CD4-positive, alpha-beta T cell treated with Interferon gamma for 1 hour (primary cell): Measurements from ENCODE around the gene C1orf50.
A peak's percentile ranks its signal among the peaks of the same experiment; 100 is the strongest.
"Not testable (repeated sequence)": the region's sequence is repeated elsewhere in the genome, so short reads cannot be mapped to it uniquely, and the experiment has no call there.

Experiments used
- DNase-seq: peaks from one replicate; pipeline ENCODE4 v3.0.0-alpha.2; 2020

C1orf50 gene

DNA sequence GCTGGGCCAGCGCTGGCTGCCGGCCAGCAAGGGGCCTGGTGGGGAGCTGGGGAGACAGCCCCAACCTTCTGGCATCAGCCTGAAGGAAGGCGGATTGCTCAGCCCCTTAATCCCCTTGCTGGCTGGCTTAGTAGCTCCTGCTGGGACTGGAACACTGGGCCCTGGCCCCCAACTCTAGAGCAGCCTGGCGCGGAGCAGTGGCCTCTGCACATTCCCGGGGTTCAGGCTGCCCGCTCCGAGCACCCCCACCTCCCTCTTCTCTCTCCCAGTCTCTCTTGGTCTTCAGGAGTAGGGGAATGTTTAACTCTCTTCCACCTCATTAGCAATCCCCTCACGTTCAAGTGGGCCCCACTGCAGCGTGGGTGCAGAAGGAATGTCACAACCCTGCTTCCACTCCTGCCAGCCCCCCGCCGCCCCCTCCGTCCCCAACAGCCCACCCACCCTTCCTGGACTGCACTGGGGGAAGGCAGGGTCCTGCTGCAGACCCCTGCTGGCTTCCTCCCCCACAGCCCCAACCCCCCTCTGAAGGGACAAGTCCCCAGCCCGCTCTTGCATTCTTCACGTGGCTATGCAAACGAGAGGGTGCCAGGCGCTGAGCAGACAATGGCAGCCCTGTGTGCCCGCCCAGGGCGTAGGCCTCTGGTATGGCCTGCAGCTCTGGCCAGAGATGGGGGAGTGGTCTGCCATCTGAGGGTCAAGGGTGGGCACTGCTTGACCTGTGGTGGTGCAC is 26.0 kb upstream of the C1orf50 start:
- no peak for DNase-seq

DNA sequence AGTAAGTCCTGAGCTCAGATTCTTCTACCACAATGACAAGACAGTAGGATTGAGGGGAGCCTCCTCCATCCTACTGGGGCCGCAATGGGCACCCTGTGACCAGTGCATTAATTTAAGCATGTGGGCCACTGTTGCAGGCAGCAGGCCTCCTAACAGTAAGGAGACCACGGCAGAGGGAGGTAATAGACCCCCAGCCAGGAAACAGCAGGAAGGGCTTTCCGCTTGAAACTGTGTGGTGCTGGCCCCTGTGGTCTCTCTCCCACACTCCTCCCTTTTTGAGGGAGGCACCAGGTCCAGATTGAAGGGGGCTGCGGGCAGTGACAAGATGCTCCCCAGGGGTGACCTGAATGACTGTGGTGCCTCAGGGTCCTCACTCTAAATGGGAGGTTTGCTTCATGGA is 25.3 kb upstream of the C1orf50 start:
- DNase-seq = no peak

- no peak for DNase-seq
Measured at GRCh38 chr1:42742141-42742540, 24.9 kb upstream of the C1orf50 start.

GRCh38 chr1:42742617-42743316 is 24.3 kb upstream of the C1orf50 start:
- no peak for DNase-seq

DNA sequence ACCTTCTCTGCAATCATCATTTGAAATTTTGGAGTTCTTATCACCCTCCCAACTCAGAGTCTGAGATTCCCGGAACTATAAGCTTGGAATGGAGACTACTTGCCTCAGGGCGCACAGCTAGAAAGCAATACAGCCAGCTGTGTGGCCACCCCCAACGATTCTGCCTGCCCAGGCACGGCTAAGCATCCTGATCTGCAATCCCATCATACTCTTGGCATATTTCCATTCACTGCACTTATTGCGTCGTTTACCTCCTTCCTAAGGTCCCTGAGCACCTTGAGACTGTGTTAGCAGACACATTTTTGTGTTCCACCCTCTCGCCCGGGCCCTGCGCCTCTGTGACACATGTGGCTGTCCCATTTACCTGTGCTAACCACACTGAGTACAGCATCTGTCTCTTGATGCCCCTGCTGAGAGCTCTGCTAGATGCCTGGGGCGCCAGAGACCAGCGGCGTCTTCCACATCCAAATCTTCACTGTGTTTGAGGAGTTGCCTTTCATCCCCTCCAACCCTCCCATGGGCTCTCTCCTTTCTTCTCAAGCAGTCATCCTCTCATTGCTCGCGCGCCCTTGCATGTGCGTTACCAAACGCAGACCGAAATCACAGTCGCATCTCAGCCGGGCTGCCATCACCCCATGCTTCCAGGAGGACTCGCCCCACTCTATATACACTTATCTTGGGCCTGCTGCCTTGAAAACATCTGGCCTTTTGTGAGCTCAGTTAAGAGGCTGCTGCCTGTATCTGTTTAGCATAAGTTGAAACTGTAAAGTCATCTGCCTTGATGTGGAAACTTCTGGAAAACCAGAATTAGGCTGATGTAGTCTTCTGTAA is 23.5 kb upstream of the C1orf50 start:
- no peak for DNase-seq

GRCh38 chr1:42744148-42744413 is 23.0 kb upstream of the C1orf50 start:
- no peak for DNase-seq

DNA sequence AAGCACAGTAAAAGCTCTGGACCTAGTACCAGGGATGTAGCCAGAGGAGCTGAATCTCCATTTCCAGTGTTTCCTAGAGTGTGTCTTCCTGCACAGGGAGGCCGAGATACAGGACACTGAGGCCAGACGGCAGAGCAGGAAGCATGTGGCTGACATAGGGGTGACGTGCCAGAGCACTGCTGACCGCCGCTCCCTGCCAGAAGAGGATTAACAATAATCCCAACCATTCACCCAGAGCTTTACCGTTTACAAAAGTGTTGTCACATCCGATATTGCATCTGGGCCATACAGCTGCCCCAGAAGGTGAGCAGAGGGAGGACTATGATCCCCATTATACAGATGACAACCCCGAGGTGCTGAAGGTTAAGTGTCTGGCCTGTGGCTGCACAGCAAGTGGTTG is 21.2 kb upstream of the C1orf50 start:
- no peak for DNase-seq

- DNase-seq = no peak
Measured at GRCh38 chr1:42746436-42747105, 20.5 kb upstream of the C1orf50 start.

DNA sequence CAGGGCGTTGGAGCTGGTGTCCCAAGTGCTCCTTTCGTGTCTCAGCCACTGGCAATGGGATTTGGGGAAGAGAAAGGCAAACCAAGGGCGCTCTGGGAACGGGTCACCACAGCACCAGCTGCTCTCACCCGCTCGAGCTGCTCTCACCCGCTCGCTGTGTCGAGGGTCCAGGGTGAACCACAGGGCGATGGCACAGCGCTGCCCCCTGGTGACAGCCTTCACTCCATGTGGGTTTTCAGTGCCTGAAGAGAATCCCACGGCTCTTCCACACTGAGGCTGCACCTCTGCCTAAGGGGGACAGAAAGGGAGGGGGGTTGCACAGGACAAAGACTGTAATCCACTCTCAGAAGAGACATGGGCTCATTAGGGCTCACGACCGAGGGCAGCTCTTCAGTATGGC is 19.9 kb upstream of the C1orf50 start:
- peak; percentile 27 for DNase-seq

- DNase-seq = no peak
Measured at GRCh38 chr1:42748021-42748420, 19.0 kb upstream of the C1orf50 start.

- no peak for DNase-seq
Measured at GRCh38 chr1:42748461-42749410, 18.3 kb upstream of the C1orf50 start.

DNA sequence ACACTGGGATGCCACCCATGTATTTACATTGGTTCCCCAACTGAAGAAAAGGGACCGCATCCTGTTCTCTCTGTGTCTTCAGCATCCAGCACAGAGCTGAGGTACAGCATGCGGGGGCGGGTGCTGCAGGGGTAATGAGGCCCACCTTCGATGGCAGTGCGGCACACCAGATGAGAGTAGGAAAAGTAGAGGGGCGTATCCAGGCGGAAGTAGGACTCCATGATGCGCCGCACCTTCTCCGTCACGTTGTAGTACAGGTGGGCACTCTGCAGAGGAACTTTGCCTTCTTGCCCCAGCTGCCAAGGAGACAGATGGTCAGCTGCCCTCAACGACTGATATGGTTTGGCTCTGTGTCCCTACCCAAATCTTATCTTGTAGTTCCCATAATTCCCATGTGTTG is 17.0 kb upstream of the C1orf50 start:
- no peak for DNase-seq

DNA sequence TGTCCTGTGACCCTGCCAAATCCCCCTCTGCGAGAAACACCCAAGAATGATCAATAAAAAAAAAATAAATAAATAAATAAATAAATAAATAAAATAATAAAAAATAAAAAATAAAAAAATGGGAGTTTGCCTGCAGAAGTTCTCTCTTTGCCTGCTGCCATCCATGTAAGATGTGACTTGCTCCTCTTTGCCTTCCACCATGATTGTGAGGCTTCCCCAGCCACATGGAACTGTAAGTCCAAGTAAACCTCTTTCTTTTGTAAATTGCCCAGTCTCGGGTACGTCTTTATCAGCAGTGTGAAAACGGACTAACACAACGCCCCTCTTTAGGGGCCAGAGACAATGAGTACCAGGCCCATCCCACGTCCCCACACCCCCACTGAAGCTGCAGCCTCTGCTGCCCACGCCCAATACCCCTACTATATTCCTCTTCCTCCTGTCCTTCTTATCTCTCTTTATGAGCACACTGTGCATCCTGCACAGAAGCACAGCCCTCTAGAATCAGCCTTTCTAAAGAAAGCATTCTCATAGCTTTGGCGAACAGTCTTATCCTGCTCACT is 15.5 kb upstream of the C1orf50 start:
- not testable (repeated sequence) for DNase-seq

DNA sequence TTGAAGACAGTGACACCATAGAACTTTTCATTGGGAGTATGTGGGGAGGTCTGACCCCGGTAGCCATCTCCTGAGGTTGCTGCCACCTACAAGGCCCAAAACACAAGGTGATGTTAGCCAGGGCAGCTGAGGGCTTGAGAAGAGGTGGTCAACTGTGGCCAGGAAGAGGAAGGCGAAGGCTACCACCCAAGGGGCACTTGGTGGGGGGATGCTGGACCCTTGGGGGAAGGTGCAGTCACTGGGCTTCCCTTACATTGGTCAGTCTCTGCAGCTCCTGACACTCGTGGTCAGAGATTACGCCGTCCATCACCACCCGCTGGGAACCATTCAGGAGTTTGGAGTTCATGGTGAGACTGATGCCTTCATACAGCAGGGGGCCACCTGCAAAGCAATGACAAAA is 14.8 kb upstream of the C1orf50 start:
- no peak for DNase-seq

GRCh38 chr1:42753070-42753469 is 14.0 kb upstream of the C1orf50 start:
- no peak for DNase-seq

GRCh38 chr1:42756956-42757891 is 9.8 kb upstream of the C1orf50 start:
- DNase-seq = no peak

- DNase-seq = no peak
Measured at GRCh38 chr1:42757892-42758275, 9.2 kb upstream of the C1orf50 start.

GRCh38 chr1:42758641-42759040 is 8.4 kb upstream of the C1orf50 start:
- no peak for DNase-seq

- no peak for DNase-seq
Measured at GRCh38 chr1:42759114-42759513, 7.9 kb upstream of the C1orf50 start.

DNA sequence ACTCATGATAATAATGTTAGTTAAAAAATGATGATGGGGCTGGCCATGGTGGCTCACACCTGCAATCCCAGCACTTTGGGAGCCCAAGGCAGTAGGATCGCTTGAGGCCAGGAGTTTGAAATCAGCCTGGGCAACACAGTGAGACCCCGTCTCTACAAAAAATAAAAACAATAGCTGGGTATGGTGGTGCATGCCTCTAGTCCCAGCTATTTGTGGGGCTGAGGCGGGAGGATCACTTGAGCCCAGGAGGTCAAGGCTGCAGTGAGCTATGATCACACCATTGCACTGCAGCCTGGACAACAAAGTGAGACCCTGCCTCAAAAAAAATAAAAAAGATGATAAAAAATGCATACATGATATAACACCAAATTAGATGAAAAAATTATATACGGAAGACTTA is 5.5 kb upstream of the C1orf50 start:
- no peak for DNase-seq

DNA sequence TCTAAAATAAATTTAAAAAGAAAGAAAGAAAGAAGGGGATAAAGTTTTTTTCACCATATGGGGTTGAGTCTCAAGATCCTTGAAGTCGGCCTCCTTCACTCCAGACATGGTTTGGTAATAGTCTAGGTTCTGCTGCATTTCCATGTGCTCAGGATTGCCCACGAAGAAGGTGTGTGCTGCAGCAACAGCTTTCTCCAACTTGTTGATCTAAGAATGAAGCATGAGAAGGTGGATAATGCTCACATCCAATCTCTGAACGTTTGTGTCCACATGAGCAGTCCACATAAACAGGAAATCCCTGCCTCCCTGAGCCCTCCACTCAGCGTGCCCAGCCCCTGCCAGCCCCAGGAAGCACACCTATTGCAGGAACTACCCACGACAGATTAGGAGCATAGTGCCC is 4.8 kb upstream of the C1orf50 start:
- DNase-seq = no peak
